Naive thymus-derived CD4-positive, alpha-beta T cell (primary cell): ENCODE measurements around the gene PTPRK. TPM values are rescaled to one million over a fixed set of nuclear protein-coding genes. Genes with fewer than 3 reads are reported as not detected.
A peak's percentile ranks its signal among the peaks of the same experiment; 100 is the strongest.

ENCODE experiments used
- ATAC-seq: fragments of 150-1000 bp; cut with Tn5 transposase; 2 replicates; pipeline ENCODE4 v1.10.0; 2021; ENCODE audit warnings: mild to moderate bottlenecking, moderate library complexity
- CTCF ChIA-PET: fragments of 350-600 bp; sonication (Branson Sonifier 250); formaldehyde crosslinking; loops from one replicate; lab custom pipeline; 2021; ENCODE audit warnings: antibody characterized with exemption; lab: Charles Lee
- POLR2A ChIA-PET: fragments of 350-600 bp; sonication (Branson Sonifier 250); formaldehyde crosslinking; loops from one replicate; lab custom pipeline; 2021; ENCODE audit warnings: antibody characterized with exemption, inconsistent platforms; lab: Charles Lee
- DNase-seq, 9 donors: peaks; one replicate each; pipeline versions ENCODE4 v3.0.0 to v3.0.0-alpha.2; 2020 to 2022; ENCODE audit warnings: mixed read lengths in 1 of 9
- H3K27ac ChIP-seq: one replicate; pipeline ENCODE4 v1.7.0; 2013; ENCODE audit warnings: mild to moderate bottlenecking, low read depth, low read length, moderate library complexity
- H3K27me3 ChIP-seq, 2 donors: one replicate each; pipeline ENCODE4 v1.7.0; 2013; ENCODE audit warnings: low read length in 2 of 2, mild to moderate bottlenecking in 2 of 2, moderate library complexity in 2 of 2; ENCODE audit not compliant: control insufficient read depth in 2 of 2, insufficient read depth in 2 of 2
- H3K36me3 ChIP-seq, 3 experiments: 1 replicate in 2 of 3; 2 replicates in 1 of 3; pipeline ENCODE4 v1.7.0; 2013; ENCODE audit warnings: low read length in 3 of 3, mild to moderate bottlenecking in 3 of 3, moderate library complexity in 1 of 3; ENCODE audit not compliant: insufficient read depth in 3 of 3, control insufficient read depth in 2 of 3
- H3K4me1 ChIP-seq, 2 donors: one replicate each; pipeline ENCODE4 v1.7.0; 2013; ENCODE audit warnings: low read length in 2 of 2, mild to moderate bottlenecking in 2 of 2, moderate library complexity in 1 of 2; ENCODE audit not compliant: control insufficient read depth in 2 of 2, insufficient read depth in 2 of 2
- H3K4me3 ChIP-seq: 2 replicates; pipeline ENCODE4 v1.7.0; 2013; ENCODE audit warnings: mild to moderate bottlenecking, low read length
- H3K9me3 ChIP-seq, 3 experiments: 1 replicate in 2 of 3; 2 replicates in 1 of 3; pipeline ENCODE4 v1.7.0; 2013; ENCODE audit warnings: low read length in 3 of 3; ENCODE audit not compliant: control insufficient read depth in 2 of 3
- H3K27ac Mint-ChIP-seq, 9 donors: one replicate each; pipeline ENCODE4 v1.8.0; 2020 to 2022; ENCODE audit warnings: mixed read lengths in 9 of 9, mild to moderate bottlenecking in 8 of 9, moderate library complexity in 5 of 9, inconsistent platforms in 2 of 9
- H3K27me3 Mint-ChIP-seq, 5 donors: one replicate each; pipeline ENCODE4 v1.8.0; 2021 to 2022; ENCODE audit warnings: mixed read lengths in 5 of 5, mild to moderate bottlenecking in 1 of 5
- H3K36me3 Mint-ChIP-seq, 5 donors: one replicate each; pipeline ENCODE4 v1.8.0; 2020 to 2022; ENCODE audit warnings: mixed read lengths in 5 of 5, mild to moderate bottlenecking in 3 of 5, inconsistent platforms in 1 of 5
- H3K4me1 Mint-ChIP-seq, 7 donors: one replicate each; pipeline ENCODE4 v1.8.0; 2020 to 2022; ENCODE audit warnings: mixed read lengths in 7 of 7, mild to moderate bottlenecking in 3 of 7, inconsistent platforms in 1 of 7
- H3K4me3 Mint-ChIP-seq, 10 donors: one replicate each; pipeline ENCODE4 v1.8.0; 2020 to 2022; ENCODE audit warnings: mild to moderate bottlenecking in 10 of 10, mixed read lengths in 10 of 10, moderate library complexity in 6 of 10, inconsistent platforms in 2 of 10
- H3K9me3 Mint-ChIP-seq, 11 donors: one replicate each; pipeline ENCODE4 v1.8.0; 2020 to 2022; ENCODE audit warnings: mixed read lengths in 11 of 11, mild to moderate bottlenecking in 4 of 11, inconsistent platforms in 1 of 11, moderate library complexity in 1 of 11
- intact Hi-C, 2 donors: fragments of 100-400 bp; cut with micrococcal nuclease; formaldehyde crosslinking; loops; one replicate each; pipeline ENCODE4 v1.15.1; 2023
- polyA plus RNA-seq, 2 donors: library from polyadenylated mRNA; unstranded; fragments of 300-500 nt; fragmentation: Illumina TruSeq; gene quantifications; one replicate each; pipeline ENCODE4 v1.2.3, GENCODE V29; 2021
- total RNA-seq, 6 experiments: library from RNA in 5 of 6; stranded (reverse) in 5 of 6; gene quantifications; 1 replicate in 5 of 6; 2 replicates in 1 of 6; pipeline ENCODE4 v1.2.3 and lab custom pipeline; 2021 to 2026

PTPRK gene
- total and polyA plus RNA-seq, 7 experiments from 2014 or later = 1.3 to 6.5 (median 2.3) TPM

DNA sequence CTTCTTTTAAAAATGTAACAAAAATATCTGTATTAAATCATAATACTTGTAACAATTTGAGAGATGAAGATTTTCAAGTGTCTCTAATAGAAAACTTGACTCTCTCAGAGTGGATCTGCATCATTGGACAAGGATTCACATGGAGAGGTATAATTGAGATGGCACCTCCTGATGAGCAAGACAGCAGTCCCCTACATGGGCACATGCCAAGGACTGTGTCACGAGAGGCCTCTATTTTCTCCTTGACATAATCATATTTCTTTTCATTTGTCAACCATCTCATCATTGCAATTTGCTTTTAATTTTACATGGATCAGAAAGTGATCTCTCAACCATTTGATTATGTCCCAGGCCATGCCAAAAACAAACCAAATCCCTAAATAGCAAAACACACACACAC lies 412.7 kb downstream of the PTPRK start:
- H3K4me3 ChIP-seq = no peak overlapping the region
- no peak overlapping the region for H3K27ac ChIP-seq
- intact Hi-C loops = no loop called here
- no peaks in the 10 kb centered on the region for H3K27me3 Mint-ChIP-seq
- H3K27ac Mint-ChIP-seq = no peak overlapping the region
- DNase-seq (no peak), ATAC-seq (no peak)
- CTCF ChIA-PET = interaction anchor here (0.7 kb wide), 2 partner anchors 30 to 68 kb away, joined by 3 read pairs; no protein-coding TSS in a partner anchor
- no peaks in the 10 kb centered on the region for H3K36me3 Mint-ChIP-seq
- H3K4me3 Mint-ChIP-seq = no peak overlapping the region
- POLR2A ChIA-PET = no interaction called here
- no peaks in the 10 kb centered on the region for H3K4me1 ChIP-seq
- H3K9me3 Mint-ChIP-seq = peaks cover 0 to 4% (median 0%) of the 10 kb centered on the region in 11 donors
- peaks cover 7 to 24% (median 17%) of the 10 kb centered on the region in 7 donors for H3K4me1 Mint-ChIP-seq
- H3K9me3 ChIP-seq = no peaks in the 10 kb centered on the region
- H3K36me3 ChIP-seq = no peaks in the 10 kb centered on the region
- H3K27me3 ChIP-seq = no peaks in the 10 kb centered on the region

GRCh38 chr6:128099571-128100197 lies 420.7 kb downstream of the PTPRK start:
- intact Hi-C loops = no loop called here
- ChIA-PET CTCF (no interaction called here), POLR2A (no interaction called here)
- no peak for DNase-seq
- Histone ChIP-seq H3K27ac (no peak overlapping the region), H3K36me3 (no peaks in the 10 kb centered on the region), H3K4me1 (no peaks in the 10 kb centered on the region), H3K9me3 (no peaks in the 10 kb centered on the region), H3K4me3 (no peak overlapping the region), H3K27me3 (peaks cover 0 to 3% of the 10 kb centered on the region in 2 donors)
- no peaks in the 10 kb centered on the region for H3K27me3 Mint-ChIP-seq
- peaks cover 0 to 4% (median 0%) of the 10 kb centered on the region in 11 donors for H3K9me3 Mint-ChIP-seq
- H3K36me3 Mint-ChIP-seq = peaks cover 0 to 2% (median 0%) of the 10 kb centered on the region in 5 donors
- H3K27ac Mint-ChIP-seq = no peak overlapping the region
- no peak overlapping the region for H3K4me3 Mint-ChIP-seq
- peaks cover 7 to 42% (median 22%) of the 10 kb centered on the region in 7 donors for H3K4me1 Mint-ChIP-seq
- ATAC-seq = no peak

DNA sequence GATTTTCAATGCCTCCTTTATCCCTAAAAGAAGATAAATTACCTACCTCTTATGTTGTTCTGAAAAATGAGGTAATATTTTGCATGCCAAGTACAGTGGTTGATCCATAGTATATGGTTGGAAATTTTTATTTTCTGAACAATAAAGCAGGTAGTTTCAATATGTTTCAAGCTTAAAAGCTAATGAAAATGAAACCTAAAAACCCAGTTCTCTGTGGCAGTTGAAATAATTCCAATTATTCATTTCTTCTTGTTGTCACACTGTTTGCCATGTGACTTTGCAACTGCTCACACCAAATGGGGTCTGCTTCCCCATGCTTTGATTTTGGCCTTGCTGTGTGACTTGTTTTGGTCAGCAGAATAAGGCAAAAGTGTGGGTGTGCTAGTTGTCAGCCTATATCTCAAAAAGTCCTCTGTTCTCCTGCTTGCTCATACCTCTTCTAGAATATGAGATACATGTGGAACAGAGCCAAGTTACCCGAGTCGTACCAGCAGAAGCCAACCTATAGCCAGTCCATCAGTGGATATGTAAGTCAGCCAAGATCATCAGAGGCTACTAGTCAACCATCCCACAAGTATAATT lies 422.3 kb downstream of the PTPRK start:
- ChIA-PET POLR2A (no interaction called here), CTCF (no interaction called here)
- no peaks in the 10 kb centered on the region for H3K9me3 ChIP-seq
- H3K27ac ChIP-seq = no peak overlapping the region
- peaks cover 5 to 45% (median 21%) of the 10 kb centered on the region in 7 donors for H3K4me1 Mint-ChIP-seq
- no peak overlapping the region for H3K4me3 Mint-ChIP-seq
- no peaks in the 10 kb centered on the region for H3K27me3 Mint-ChIP-seq
- H3K36me3 Mint-ChIP-seq = peaks cover 0 to 4% (median 0%) of the 10 kb centered on the region in 5 donors
- intact Hi-C loops = no loop called here
- no peaks in the 10 kb centered on the region for H3K36me3 ChIP-seq
- H3K27ac Mint-ChIP-seq = peak overlapping the region in 1 of 9 donors; percentile 21
- ATAC-seq (no peak), DNase-seq (no peak)
- H3K27me3 ChIP-seq = peaks cover 0 to 3% of the 10 kb centered on the region in 2 donors
- peaks cover 0 to 3% (median 0%) of the 10 kb centered on the region in 11 donors for H3K9me3 Mint-ChIP-seq
- no peak overlapping the region for H3K4me3 ChIP-seq
- no peaks in the 10 kb centered on the region for H3K4me1 ChIP-seq

GRCh38 chr6:128097009-128097408 lies 423.4 kb downstream of the PTPRK start:
- no peaks in the 10 kb centered on the region for H3K36me3 ChIP-seq
- H3K27ac ChIP-seq = no peak overlapping the region
- ChIA-PET POLR2A (interaction anchor here (0.7 kb wide), 1 partner anchor 71 kb away, joined by 3 read pairs; no protein-coding TSS in a partner anchor), CTCF (no interaction called here)
- Mint-ChIP-seq H3K27ac (no peak overlapping the region), H3K36me3 (peaks cover 0 to 4% (median 0%) of the 10 kb centered on the region in 5 donors), H3K4me3 (no peak overlapping the region), H3K27me3 (no peaks in the 10 kb centered on the region), H3K9me3 (peaks cover 0 to 3% (median 0%) of the 10 kb centered on the region in 11 donors), H3K4me1 (peaks cover 5 to 44% (median 21%) of the 10 kb centered on the region in 7 donors)
- no peaks in the 10 kb centered on the region for H3K4me1 ChIP-seq
- H3K9me3 ChIP-seq = no peaks in the 10 kb centered on the region
- H3K27me3 ChIP-seq = peaks cover 0 to 1% of the 10 kb centered on the region in 2 donors
- no peak overlapping the region for H3K4me3 ChIP-seq
- ATAC-seq = no peak
- intact Hi-C loops = no loop called here
- no peak for DNase-seq

GRCh38 chr6:128095362-128095761 lies 425.0 kb downstream of the PTPRK start:
- no peaks in the 10 kb centered on the region for H3K27me3 Mint-ChIP-seq
- peaks cover 5 to 31% (median 21%) of the 10 kb centered on the region in 7 donors for H3K4me1 Mint-ChIP-seq
- ATAC-seq = no peak
- H3K9me3 ChIP-seq = no peaks in the 10 kb centered on the region
- DNase-seq = no peak
- no peak overlapping the region for H3K27ac ChIP-seq
- H3K27me3 ChIP-seq = no peaks in the 10 kb centered on the region
- H3K4me3 ChIP-seq = no peak overlapping the region
- H3K4me1 ChIP-seq = no peaks in the 10 kb centered on the region
- H3K36me3 Mint-ChIP-seq = peaks cover 0 to 4% (median 0%) of the 10 kb centered on the region in 5 donors
- ChIA-PET CTCF (interaction anchor here (0.6 kb wide), 1 partner anchor 75 kb away, joined by 9 read pairs; no protein-coding TSS in a partner anchor), POLR2A (no interaction called here)
- H3K4me3 Mint-ChIP-seq = peak overlapping the region in 1 of 10 donors; percentile 4
- peak overlapping the region in 1 of 9 donors; percentile 25 for H3K27ac Mint-ChIP-seq
- H3K9me3 Mint-ChIP-seq = peaks cover 0 to 3% (median 0%) of the 10 kb centered on the region in 11 donors
- H3K36me3 ChIP-seq = no peaks in the 10 kb centered on the region
- intact Hi-C loops = no loop called here

- no peaks in the 10 kb centered on the region for H3K4me1 ChIP-seq
- no peak overlapping the region for H3K4me3 ChIP-seq
- Mint-ChIP-seq H3K27me3 (peaks cover 0 to 11% (median 0%) of the 10 kb centered on the region in 5 donors), H3K4me3 (no peak overlapping the region), H3K27ac (no peak overlapping the region), H3K4me1 (peaks cover 0 to 3% (median 0%) of the 10 kb centered on the region in 7 donors), H3K36me3 (peaks cover 0 to 2% (median 0%) of the 10 kb centered on the region in 5 donors), H3K9me3 (peaks cover 0 to 8% (median 0%) of the 10 kb centered on the region in 11 donors)
- no peaks in the 10 kb centered on the region for H3K27me3 ChIP-seq
- DNase-seq (no peak), ATAC-seq (no peak)
- no peak overlapping the region for H3K27ac ChIP-seq
- intact Hi-C loops = no loop called here
- CTCF ChIA-PET = no interaction called here
- POLR2A ChIA-PET = no interaction called here
- no peaks in the 10 kb centered on the region for H3K36me3 ChIP-seq
- H3K9me3 ChIP-seq = no peaks in the 10 kb centered on the region
Measured at GRCh38 chr6:128079021-128079420, 441.4 kb downstream of the PTPRK start.
